Right atrium auricular region (tissue), 2 donors: ENCODE data around the gene RPS25. TPM values are rescaled to one million over a fixed set of nuclear protein-coding genes. Genes with fewer than 3 reads are reported as not detected.
A peak's percentile ranks its signal among the peaks of the same experiment; 100 is the strongest.
"Not testable (repeated sequence)": the region's sequence is repeated elsewhere in the genome, so short reads cannot be mapped to it uniquely, and the experiment has no call there.

Experiments
- DNase-seq: peaks from one replicate; pipeline ENCODE4 v3.0.0-alpha.2; 2019; ENCODE audit warnings: low spot score
- H3K27ac ChIP-seq, 2 donors: fragments of 200-600 bp; sonication (generic); 1 replicate in 1 of 2; 2 replicates in 1 of 2; pipeline ENCODE4 v1.5.1; 2016 to 2019
- H3K27me3 ChIP-seq, 2 donors: fragments of 200-600 bp; sonication (generic); one replicate each; pipeline versions ENCODE4 v1.5.1 to v1.6.0; 2017 to 2019
- H3K36me3 ChIP-seq: fragments of 200-600 bp; sonication (generic); one replicate; pipeline ENCODE4 v1.5.1; 2016
- H3K4me1 ChIP-seq, 2 donors: fragments of 200-600 bp; sonication (generic); one replicate each; pipeline versions ENCODE4 v1.5.1 to v1.6.0; 2017 to 2019
- H3K4me3 ChIP-seq, 2 donors: fragments of 200-600 bp; sonication (generic); 1 replicate in 1 of 2; 2 replicates in 1 of 2; pipeline ENCODE4 v1.5.1; 2017 to 2019; ENCODE audit warnings: mild to moderate bottlenecking in 1 of 2, moderate library complexity in 1 of 2
- H3K9me3 ChIP-seq, 2 donors: fragments of 200-600 bp; sonication (generic); one replicate each; pipeline ENCODE4 v1.5.1; 2019
- CTCF ChIP-seq, 2 donors: fragments of 200-600 bp; sonication (generic); IDR thresholded peaks; one replicate each; pipeline ENCODE4 v1.5.1; 2019; ENCODE audit warnings: antibody characterized with exemption in 2 of 2
- total RNA-seq, 2 donors: library from RNA; depleted of rRNA; stranded (reverse); fragments of >200 nt; gene quantifications; one replicate each; pipeline ENCODE4 v1.1.0, GENCODE V29; 2016

Gene RPS25
- total RNA-seq, 2 donors from 2014 or later, result 812 to 1,966 TPM

DNA sequence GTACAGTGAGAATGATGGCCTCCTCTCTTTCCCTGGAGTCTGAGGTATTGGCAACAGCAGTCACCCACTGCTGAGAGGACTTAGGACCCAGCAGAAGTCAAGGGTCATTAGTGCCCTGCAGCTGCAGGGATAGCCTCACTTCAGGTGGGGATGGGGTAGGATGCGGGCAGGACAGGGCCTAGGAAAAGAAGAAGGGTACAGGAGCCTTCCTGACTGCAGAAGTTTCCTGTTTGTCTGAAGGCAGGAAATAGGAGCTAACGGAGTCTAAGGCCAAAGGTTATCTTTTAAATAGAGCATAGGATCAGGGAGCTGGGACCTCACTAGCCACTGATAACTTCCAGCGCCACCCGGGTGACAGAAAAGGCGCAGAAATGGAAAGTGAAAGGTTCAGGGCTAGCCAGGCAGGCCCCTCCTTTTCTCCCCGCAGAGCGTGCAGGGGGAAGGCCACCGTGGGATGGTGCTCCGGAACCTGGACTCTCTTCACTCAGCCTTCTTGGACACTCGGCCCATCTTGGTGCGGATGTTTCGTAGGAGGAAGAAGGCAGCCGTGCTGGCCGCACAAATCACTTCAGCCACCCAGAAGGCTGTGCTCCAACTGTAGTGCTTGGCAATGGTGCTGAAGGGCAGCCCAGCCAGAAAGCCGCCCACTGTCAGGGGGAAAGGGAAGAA is 6.4 kb upstream of the RPS25 start:
- no peak for DNase-seq
- Histone ChIP-seq H3K9me3 (no peaks in the 10 kb centered on the region), H3K36me3 (peaks cover 37% of the 10 kb centered on the region), H3K4me1 (peaks cover 0 to 40% of the 10 kb centered on the region in 2 donors), H3K27ac (peak overlapping the region; percentile 20 to 35), H3K27me3 (no peaks in the 10 kb centered on the region), H3K4me3 (no peak overlapping the region)
- no peak for TF ChIP-seq CTCF (IDR thresholded peaks at IDR 0.05)

- Histone ChIP-seq H3K27me3 (no peaks in the 10 kb centered on the region), H3K4me3 (no peak overlapping the region), H3K9me3 (no peaks in the 10 kb centered on the region), H3K4me1 (peaks cover 0 to 36% of the 10 kb centered on the region in 2 donors), H3K27ac (no peak overlapping the region), H3K36me3 (peaks cover 37% of the 10 kb centered on the region)
- no peak for TF ChIP-seq CTCF (IDR thresholded peaks at IDR 0.05)
- no peak for DNase-seq
These were observed 5.6 kb upstream of the RPS25 start for GRCh38 chr11:119023741-119024140.

DNA sequence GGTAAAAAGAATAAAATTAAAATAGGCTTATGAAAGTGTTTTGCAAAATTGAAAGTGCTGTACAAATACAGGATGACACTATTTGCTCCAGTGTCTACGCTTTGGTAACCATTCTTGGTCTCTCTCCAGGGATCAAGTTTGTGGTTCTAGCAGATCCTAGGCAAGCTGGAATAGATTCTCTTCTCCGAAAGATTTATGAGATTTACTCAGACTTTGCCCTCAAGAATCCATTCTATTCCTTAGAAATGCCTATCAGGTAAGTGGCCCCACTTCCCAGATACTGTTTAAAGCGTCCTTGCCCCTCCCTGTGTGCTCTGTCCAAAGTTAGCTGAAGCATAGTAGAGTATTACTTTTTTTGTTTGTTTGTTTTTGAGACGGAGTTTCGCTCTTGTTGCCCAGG is 3.5 kb upstream of the RPS25 start:
- Histone ChIP-seq H3K27ac (no peak overlapping the region), H3K4me1 (peaks cover 0 to 42% of the 10 kb centered on the region in 2 donors), H3K4me3 (no peak overlapping the region), H3K9me3 (no peaks in the 10 kb centered on the region), H3K27me3 (no peaks in the 10 kb centered on the region), H3K36me3 (peaks cover 44% of the 10 kb centered on the region)
- no peak for DNase-seq
- TF ChIP-seq CTCF (IDR thresholded peaks at IDR 0.05), result no peak

GRCh38 chr11:119019996-119020395 is 1.9 kb upstream of the RPS25 start:
- no peak for TF ChIP-seq CTCF (IDR thresholded peaks at IDR 0.05)
- Histone ChIP-seq H3K27ac (peak overlapping the region in 1 of 2 donors; percentile 93), H3K4me3 (no peak overlapping the region), H3K4me1 (peaks cover 0 to 52% of the 10 kb centered on the region in 2 donors), H3K27me3 (no peaks in the 10 kb centered on the region), H3K36me3 (peaks cover 53% of the 10 kb centered on the region), H3K9me3 (no peaks in the 10 kb centered on the region)
- no peak for DNase-seq

DNA sequence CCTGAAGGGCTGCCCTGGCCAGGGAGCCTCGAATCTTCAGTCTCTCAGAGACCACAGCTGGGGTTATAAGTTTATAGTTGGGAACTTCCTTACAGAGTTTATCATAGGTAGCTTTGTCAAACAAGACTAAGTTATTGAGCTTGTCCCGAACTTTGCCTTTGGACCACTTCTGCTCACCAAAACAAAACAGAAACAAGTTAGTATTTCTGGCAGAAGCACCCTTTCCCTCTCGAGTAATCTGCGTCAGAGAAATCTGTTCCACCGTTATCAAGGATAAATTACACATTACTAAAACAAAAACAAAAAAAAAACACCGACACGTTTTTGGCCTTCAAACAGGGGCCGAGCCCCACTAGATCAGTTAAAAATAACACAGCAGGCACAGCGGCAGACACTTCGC is 766 bp downstream of the RPS25 start:
- DNase-seq, H3K27me3 ChIP-seq, H3K9me3 ChIP-seq: not testable (repeated sequence)
- Histone ChIP-seq H3K36me3 (peaks cover 63% of the 10 kb centered on the region), H3K27ac (peak overlapping the region; percentile 88 to 93), H3K4me3 (peak overlapping the region; percentile 88 to 96), H3K4me1 (peaks cover 0 to 43% of the 10 kb centered on the region in 2 donors)

GRCh38 chr11:119016216-119017009 is 1.7 kb downstream of the RPS25 start:
- TF ChIP-seq CTCF (IDR thresholded peaks at IDR 0.05), result no peak
- H3K4me1 ChIP-seq, result peaks cover 0 to 39% of the 10 kb centered on the region in 2 donors
- no peak overlapping the region for H3K27ac ChIP-seq
- peaks cover 62% of the 10 kb centered on the region for H3K36me3 ChIP-seq
- no peaks in the 10 kb centered on the region for H3K9me3 ChIP-seq
- H3K4me3 ChIP-seq, result no peak overlapping the region
- DNase-seq, result no peak
- no peaks in the 10 kb centered on the region for H3K27me3 ChIP-seq
